NOMO-1 (cell line): Measurements from ENCODE around the gene LCN12.

ENCODE experiments used
- DNase-seq, 2 experiments: peaks; one replicate each; lab custom pipeline; 2025; ENCODE audit not compliant: unreplicated experiment in 2 of 2; lab: John Stamatoyannopoulos, UW

LCN12 gene

DNA sequence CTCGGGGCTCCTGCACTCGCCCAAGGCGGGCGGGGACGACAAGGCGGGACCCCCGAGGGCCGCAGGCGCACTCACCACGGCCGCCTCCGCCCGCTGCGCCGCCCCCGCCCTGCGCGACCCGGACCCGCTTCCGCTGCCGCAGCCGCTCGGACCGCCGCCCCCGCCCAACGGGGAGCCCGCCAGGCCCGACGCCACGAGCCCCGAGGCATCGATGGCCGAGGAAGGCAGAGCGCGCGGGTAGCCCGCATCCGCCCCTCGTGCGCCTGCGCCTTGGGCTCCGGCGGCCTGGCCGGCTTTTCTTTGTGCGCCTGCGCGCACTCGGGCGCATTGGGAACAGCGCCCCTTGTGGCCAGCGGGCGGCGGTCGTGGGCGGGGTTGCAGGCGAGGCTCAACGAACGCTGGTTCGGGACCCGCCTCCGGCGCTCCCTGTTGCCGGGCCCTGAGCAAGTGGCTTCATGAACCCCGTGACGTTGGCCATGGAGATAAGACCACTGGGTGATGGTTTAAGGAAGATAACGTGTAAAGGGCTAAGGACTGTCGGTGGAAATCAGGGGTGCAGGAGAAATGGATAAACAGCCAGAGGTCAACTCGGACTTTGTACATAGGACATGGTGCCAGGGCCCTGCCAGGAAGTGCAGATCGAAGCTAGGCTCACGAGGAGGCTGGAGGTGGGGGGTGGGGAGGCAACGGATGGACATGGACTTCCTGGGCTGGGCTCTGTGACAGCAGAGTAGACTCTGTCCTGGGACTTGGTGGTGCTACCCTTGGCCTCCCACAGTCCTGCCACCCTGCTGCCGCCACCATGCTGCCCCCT lies 7.3 kb upstream of the LCN12 start, which contains the start of the genes C8G and FBXW5:
Gene C8G (plus strand): TSS at position 725 of the 814 bp plus-strand sequence. CDS start 78 bp downstream, at position 803.
Gene FBXW5 (minus strand): TSS at position 220 of the 814 bp plus-strand sequence. CDS start 655 bp downstream, outside the sequence.
- DNase-seq, result peak; percentile 98 to 99

DNA sequence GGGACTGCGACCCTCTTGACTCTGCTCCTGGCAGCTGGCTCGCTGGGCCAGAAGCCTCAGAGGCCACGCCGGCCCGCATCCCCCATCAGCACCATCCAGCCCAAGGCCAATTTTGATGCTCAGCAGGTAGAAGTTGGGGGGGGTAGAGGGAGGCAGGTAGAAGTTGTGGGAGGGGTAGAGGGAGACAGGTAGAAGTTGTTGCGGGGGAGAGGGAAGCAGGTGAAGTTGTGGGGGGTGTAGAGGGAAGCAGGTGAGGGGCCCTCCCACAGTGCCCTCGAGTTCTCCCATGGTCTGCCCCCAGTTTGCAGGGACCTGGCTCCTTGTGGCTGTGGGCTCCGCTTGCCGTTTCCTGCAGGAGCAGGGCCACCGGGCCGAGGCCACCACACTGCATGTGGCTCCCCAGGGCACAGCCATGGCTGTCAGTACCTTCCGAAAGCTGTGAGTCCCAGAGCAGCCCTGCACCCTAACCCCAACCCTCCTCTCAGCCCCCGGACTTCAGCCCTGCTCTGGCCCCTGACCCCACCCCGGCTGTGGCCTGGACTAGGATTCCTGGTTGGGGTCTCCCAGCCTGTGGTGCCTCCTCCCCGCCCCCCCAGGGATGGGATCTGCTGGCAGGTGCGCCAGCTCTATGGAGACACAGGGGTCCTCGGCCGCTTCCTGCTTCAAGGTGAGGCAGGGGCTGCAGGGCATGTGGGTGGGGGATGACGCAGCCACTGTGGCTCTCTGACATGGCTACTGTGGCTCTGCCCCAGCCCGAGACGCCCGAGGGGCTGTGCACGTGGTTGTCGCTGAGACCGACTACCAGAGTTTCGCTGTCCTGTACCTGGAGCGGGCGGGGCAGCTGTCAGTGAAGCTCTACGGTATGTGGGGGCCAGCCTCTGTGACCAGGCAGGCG lies 6.5 kb upstream of the LCN12 start:
- DNase-seq, result no peak

DNA sequence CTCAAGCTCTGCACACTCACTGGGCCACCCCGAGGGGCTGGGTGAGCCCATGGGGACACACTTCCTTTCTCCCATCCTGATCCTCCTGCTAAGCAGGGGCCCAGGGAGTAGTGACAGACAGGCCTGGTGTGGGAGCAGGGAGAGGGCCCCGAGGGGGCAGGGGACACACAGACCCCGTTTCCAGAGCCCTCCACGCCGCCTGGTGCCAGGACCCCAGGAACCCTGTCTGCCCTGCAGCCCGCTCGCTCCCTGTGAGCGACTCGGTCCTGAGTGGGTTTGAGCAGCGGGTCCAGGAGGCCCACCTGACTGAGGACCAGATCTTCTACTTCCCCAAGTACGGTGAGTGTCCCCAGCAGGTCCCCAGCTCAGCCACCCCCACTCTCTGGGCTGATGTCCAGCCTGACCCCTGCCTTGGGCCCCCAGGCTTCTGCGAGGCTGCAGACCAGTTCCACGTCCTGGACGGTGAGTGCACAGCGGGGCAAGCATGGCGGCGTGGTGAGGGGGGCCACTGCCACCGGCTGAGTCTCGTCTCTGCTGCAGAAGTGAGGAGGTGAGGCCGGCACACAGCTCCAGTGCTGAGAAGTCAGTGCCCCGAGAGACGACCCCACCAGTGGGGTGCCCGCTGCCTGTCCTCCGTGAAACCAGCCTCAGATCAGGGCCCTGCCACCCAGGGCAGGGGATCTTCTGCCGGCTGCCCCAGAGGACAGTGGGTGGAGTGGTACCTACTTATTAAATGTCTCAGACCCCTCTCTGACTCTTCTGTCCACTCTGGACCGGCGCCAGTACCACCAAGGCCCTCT lies 5.6 kb upstream of the LCN12 start:
- DNase-seq, result no peak

DNA sequence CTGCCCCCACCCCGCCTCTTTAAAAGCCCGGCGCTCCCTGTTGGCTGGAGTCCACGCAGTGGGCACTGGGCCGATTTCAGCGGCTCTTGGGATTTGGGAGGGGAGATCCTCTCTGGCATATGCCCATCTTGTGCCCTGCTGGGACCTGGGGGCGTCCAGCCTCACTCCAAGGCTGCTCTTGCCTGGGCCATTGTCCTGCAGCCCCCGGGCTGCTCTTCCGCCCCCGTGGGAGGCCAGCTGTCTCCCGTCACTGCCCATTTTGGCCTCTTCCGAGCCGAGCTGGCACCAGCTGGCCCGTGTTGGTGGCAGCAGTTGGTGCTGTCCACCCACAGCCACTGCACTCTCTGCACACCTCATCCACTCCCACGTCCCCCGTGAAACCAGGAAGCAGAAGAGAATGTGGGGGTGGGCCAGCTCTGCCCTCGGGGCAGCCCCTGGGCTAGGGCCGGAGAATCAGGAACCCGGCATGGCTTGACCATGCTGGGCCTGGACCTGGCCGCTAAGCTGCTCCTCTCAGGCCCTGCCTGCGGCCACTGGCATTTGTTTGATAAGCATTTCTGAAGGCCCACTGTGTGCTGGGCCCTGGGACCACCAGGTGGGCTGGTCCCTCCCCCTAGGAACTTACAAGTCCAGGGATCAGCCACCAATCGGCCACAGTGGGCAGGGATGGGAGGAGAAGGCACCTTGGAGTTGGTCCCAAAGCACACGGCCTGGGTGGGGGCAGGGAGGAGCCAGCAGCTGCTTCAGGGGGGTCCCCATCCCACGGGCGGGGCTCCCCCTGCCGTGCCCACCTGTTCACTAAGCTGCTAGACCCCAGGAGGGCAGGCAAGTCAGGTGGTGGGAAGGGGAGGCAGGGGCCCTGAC lies 4.8 kb upstream of the LCN12 start:
- DNase-seq, result no peak

DNA sequence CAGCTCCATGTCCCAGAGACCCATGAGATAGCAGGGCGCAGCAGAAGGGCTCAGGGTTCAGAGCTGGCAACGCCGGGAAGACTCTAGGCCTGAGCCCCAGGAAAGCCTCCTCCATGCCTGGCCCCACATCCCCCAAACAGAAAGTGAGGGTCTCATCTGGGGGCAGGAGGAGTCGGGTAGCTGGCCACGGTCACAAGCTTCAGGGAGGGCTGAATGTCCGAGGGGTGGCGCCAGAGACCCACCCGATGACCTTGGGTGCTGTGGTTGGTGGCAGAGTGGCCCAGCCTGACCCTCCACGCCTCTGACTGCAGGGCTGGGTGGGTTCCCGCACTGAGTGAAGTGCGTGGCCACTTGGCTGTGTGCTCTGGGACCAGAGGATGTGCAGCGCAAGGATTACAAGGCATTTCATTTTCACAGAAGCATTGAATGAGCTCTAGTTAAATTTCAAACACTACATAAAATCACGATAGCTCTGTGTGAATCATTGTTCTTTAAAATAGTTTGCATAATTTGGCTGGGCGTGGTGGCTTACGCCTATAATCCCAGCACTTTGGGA lies 4.0 kb upstream of the LCN12 start:
- DNase-seq, result peak; percentile 19 to 47

DNA sequence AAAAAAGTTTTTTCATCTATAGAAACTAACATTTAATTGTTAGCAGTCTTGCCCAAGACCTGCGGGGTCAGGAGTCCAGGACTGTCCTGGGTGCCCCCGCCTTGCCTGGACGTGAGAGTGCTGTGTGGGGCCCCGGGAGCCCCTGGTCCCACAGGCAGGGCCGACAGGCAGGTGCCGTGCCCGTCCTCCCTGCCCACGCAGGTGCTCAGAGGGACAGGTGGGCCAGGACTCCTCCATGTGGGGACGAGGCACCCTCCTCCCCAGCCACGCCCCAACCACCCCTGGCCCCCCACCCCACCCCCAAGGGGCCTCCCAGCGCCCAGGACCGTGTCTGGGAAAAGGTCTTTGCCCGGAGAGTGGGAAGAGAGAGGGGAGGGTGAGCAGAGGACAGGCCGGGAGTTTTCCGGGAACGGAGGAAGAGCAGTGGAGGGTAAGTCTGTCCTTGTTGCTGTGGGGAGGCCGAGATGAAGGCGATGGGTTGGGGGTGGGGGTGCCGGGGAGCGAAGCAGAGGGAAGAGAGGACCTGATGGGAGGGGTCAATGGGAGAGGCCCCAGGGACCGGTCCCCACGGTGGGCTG lies 2.7 kb upstream of the LCN12 start:
- DNase-seq, result no peak

DNA sequence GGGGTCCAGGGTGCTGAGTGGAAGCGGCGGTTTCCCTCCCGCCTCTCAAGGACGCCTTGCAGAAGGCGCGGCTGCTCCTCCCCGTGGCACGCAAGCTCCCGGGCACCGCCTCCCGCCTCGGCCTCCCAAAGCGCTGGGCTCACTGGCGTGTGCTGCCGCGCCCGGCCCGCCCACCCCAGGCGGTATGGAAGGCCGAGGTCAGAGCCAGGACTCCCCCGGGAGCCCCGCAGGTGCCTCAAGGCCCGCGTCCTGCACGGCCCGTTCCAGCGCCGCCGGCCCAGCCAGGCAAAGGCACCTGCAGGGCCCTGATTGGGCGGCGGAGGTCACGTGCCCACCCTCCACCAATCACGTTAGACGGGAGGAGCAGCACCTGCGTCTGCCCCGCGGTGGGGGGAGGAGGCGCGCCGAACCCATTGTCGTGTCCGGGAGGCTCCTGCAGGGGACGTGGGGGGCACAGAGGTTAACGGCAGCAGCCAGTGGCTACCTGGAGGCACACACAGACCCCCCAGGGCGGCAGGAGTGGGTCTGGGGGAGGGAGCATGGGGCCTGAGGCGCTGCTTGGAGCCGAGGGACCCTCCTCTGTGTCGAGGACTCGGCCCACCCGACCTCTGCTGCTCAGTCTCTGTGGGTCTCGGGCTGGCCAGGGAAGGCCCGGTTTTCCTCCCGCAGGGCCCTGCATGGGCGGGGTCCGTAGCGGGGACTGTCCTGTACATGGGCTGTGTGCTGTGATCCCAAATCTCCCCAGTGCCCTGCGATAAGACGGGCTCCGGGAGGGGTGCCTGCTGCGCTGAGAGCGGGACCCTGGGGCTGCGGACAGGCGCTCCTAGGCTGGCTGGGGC lies 2.0 kb upstream of the LCN12 start:
- DNase-seq, result peak; percentile 92 to 97

DNA sequence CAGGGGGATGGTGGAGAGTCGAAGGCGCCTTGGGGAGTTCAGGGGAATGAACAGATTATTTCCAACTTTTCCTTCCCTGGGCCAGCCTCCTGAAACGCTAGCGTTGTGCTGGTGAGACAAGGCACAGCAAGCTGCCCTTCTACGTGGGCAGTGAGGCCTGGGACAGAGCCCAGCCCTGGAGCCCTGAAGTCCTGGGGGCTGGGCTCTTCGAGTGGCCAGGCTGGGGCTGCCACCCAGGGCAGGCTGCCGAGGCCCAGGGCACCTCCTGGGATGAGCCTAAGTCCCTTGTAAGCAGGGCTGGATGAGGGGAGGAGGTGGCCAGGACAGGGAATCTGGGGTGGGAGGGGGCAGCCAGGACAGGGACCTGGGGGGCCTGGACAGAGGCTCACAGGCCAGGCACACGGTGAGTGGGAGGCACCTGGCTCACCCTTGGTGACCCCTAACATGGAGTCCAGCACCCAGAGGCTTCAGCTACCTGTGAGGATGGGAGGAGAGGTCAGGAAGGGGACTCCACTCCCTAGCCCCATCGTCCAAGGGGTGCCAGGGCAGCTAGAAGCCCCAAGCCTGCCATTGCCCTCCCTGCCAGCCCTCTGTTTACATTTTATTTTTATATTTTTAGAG lies 1.3 kb upstream of the LCN12 start:
- no peak for DNase-seq

DNA sequence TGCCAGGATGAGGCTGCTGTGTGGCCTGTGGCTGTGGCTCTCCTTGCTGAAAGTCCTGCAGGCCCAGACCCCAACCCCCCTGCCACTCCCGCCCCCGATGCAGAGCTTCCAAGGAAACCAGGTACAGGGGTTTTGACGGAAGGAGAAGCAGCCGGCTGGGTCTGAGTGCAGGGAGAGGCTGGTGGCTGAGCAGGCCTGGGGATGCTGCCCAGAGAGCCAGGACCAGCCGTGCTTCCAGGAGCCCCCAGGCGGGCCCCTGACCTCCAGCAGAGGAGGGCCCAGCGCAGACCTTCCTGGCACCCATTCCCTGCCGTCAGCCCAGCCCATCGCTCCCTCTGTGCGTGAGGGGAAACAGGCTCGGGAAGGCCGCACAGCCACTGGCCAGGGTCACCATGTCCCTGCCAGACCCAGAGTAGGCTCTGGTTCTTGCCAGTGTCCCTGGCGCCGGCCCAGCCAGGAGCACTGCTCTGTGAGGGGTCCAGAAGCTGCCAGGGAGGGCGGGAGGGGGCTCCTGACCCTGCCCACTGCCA lies 313 bp downstream of the LCN12 start:
- no peak for DNase-seq

DNA sequence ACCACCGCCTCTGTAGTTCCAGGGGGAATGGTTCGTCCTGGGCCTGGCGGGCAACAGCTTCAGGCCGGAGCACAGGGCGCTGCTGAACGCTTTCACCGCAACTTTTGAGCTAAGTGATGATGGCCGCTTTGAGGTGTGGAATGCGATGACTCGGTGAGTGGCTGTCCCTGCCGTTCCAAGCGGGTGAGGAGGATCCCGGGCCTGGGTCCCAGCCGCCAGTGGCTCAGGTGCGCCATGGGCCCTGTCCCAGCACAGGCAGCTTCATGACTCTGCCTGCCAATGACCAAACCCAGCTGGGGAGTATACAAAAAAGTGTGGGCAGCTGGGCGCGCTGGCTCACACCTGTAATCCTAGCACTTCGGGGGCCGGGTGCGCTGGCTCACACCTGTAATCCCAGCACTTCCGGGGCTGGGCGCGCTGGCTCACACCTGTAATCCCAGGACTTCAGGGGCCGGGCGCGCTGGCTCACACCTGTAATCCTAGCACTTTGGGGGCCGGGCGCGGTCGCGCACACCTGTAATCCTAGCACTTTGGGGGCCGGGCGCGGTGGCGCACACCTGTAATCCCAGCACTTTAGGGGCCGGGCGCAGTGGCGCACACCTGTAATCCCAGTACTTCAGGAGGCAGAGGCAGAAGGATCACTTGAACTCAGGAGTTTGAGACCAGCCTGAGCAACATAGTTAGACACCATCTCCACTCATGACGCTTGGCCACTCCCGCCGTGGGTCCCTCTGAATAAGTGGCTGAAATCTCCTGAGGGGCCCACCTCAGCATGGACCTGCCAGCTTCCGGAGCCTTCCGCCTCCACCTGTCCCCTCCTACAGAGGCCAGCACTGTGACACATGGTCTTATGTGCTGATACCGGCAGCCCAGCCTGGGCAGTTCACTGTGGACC lies 1.1 kb downstream of the LCN12 start:
- no peak for DNase-seq

DNA sequence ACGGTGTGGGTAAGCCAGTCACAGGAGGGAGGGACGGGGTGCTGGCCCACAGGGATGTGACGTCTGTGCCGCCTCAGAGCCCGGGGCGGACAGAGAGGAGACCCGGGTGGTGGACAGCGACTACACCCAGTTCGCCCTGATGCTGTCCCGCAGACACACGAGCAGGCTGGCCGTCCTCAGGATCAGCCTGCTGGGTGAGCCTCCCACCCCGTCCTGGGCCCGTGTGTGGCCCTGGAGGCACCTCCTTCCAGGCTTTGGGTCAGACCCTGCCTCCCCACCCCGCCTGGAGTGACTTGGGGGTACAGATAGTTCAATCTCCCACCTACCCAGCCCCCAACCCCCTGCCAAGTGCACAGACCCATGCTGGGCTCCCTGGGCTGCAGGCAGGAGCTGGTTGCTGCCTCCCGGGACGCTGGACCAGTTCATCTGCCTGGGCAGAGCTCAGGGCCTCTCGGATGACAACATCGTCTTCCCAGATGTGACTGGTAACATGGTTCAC lies 1.7 kb downstream of the LCN12 start:
- no peak for DNase-seq

DNA sequence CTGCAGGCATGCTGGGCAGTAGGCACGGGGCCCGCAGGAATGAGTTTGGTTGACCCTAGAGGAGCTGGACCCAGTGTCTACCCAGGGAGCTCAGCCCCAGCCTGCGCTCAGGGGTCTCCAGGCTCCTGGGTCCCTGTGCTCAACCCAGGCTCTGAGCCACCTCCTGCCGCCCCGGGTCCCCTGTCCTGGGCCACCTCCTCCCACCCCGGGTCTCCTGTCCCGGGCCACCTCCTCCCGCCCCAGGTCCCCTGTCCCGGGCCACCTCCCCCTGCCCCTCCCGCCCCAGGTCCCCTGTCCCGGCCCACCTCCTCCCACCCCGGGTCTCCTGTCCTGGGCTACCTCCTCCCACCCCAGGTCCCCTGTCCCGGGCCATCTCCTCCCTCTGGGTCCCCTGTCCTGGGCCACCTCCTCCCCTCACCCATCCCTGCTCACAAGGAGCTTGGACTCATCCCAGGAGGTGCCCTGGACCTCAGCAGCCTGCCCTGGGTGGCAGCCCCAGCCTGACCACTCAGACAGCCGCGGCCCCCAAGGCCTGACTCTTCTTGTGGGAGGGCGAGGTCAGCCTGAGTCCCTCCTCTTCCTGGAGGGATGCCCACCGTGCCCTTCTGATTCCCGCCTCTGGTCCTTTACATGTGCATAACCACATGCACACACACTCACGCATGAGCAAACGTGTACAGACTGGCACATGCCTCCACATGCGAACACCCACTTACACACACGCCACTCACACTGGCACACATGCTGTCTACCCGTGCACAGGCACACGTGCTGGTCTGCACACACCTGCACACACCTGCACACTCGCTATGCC lies 2.4 kb downstream of the LCN12 start:
- DNase-seq, result no peak

DNA sequence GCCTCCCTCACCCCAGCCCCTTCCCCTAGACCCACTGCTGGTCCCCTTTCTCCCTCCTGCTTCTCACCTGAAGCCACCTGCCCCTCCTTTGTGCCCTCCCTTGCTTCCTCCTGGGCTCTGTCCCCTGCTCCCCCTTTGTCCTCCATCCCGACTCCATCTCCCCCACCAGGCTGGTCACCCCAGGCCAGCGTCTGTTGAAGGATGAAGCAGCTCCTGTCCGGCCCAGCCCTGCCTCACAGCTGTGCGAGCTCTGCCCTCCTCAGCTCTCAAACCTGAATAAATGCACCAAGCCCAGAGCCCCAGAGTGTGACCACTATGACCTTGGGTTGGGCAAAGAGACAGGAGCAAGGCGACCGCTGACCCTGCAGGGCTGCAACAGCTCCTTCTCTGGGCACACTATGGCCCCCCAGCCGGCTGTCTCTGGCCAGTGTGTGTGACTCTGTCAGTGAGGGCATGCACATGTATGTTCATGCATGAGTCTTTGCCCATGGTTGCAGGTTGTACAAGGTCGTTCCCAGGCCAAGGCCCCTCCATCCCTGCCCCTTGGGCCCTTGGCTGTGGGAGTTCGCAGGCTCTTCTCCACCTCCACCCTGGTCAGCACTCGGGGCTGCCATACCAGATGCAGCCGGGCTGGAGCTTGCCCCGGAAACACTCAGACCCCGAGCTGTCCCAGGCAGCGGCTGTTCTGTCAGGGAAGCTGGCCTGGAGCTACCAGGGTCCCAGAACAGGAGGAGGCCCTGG lies 3.3 kb downstream of the LCN12 start:
- DNase-seq, result no peak

DNA sequence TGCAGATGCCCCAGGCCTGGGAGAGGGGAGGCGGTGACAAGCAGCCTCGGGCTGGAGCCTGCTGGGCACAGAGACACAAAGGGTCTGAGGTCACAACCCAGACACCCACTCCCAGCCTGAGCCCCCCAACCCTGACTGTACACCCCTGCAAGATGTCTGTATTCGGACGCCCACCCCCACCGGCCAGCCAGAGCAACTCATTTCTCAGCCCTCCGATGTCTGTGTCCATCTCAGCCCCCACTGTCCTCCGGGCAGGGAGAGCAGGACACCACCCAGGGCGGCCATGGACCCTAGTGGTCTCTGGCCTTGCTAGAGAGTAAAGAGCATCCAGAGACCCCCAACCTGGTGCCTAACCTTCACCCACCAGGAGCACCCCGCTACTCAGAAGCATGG lies 3.9 kb downstream of the LCN12 start:
- DNase-seq, result no peak

DNA sequence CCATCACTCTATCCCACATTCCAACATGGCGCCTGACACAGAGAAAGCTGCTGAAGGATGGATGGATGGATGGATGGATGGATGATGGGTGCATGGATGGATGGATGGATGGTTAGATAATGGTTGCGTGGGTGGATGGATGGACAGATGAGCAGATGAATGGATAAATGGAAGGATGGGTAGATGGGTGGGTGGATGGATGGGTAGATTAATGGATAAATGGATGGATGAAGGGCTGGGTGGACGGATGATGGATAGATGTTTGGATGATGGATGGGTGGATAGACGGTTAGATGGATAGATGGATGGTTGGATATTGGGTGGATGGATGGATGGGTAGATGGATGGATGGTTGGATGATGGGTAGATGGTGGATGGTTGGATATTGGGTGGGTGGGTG lies 4.5 kb downstream of the LCN12 start:
- DNase-seq, result no peak
